ENCODE measurements around the gene FRK. TPM values are rescaled to one million over a fixed set of nuclear protein-coding genes. Genes with fewer than 3 reads are reported as not detected.

FRK gene
- total RNA-seq, 2 donors from 2014 or later = 1.4 to 2.9 TPM

DNA sequence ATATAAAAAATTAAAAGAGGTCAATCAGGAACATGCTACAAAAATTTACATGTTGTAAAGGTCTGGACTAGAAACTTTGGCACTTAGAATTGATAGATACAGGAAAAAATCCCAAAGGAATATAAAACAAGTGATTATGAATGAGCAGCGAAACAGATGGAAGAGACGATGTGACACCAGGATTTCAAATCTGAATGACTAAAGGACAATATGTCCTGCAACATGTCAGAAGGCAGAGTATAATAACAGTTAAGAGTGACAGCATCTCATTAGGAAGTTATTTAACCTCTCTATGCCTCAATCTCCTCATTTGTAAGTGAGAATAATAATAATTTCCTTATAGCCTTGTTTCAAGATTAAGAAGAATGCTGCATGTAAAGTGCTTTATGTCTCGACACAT lies 50.3 kb downstream of the FRK start:
- TF ChIP-seq, protein P1, sequence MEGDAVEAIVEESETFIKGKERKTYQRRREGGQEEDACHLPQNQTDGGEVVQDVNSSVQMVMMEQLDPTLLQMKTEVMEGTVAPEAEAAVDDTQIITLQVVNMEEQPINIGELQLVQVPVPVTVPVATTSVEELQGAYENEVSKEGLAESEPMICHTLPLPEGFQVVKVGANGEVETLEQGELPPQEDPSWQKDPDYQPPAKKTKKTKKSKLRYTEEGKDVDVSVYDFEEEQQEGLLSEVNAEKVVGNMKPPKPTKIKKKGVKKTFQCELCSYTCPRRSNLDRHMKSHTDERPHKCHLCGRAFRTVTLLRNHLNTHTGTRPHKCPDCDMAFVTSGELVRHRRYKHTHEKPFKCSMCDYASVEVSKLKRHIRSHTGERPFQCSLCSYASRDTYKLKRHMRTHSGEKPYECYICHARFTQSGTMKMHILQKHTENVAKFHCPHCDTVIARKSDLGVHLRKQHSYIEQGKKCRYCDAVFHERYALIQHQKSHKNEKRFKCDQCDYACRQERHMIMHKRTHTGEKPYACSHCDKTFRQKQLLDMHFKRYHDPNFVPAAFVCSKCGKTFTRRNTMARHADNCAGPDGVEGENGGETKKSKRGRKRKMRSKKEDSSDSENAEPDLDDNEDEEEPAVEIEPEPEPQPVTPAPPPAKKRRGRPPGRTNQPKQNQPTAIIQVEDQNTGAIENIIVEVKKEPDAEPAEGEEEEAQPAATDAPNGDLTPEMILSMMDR (conservative IDR thresholded peaks at IDR 0.05) = no peak
- H3K27me3 Mint-ChIP-seq (ENCODE audit: insufficient read depth) = no peaks in the 10 kb centered on the region
- no peak for DNase-seq

DNA sequence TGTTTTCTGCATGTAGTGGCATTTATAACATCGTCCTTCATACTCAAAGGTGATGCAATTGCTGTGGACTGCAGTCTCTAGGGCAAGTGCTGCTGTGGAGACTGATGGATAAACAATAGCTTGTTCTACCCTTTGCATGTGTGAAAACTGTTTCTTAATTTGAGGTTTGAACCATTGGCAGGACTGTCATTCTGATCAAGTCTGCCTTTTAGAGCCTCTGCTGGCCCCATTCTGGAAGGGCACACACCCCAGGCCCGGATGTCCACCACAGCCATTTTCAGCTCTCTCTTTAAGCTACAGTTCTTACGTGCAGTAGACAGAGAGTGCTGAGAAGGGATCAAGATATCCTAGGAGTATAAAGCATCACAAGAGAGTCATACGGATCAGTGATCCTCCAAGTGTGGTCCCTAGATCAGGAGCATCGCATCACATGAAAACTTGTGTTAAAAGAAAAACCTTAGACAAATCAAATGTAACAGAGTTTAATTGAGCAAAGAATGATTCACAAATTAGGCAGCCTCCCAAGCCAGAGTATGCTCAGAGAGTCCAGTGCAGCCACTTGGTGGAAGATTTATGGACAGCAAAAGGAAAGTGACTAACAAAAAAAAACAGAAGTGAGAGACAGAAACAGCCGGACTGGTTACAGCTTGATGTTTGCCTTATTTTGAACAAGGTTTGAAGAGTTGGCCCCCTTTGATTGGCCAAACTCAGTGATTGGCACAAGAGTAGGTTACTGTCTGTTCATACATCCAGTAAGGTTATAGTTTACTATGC lies 52.0 kb downstream of the FRK start:
- Mint-ChIP-seq H3K4me3 (no peak overlapping the region), H3K4me1 (peaks cover 7% of the 10 kb centered on the region), H3K9me3 (no peaks in the 10 kb centered on the region), H3K27ac (no peak overlapping the region), H3K36me3 (ENCODE audit: low read depth) (no peaks in the 10 kb centered on the region), H3K27me3 (ENCODE audit: insufficient read depth) (no peaks in the 10 kb centered on the region)
- H3K9ac ChIP-seq (ENCODE audit: extremely low read depth, low read length, poor library complexity, severe bottlenecking) = no peak overlapping the region
- DNase-seq = no peak
- no peak overlapping the region for H3K27ac ChIP-seq (ENCODE audit: low read depth, low read length)
- WGBS, 2 experiments (ENCODE audit: insufficient coverage in 1 of 2, insufficient read length in 1 of 2) = 82 to 85% methylated on average over 5 to 6 of the region's 6 CpGs
- H3K36me3 ChIP-seq (ENCODE audit: control insufficient read depth, insufficient read depth, low read length) = no peaks in the 10 kb centered on the region
- TF ChIP-seq, protein P1 (conservative IDR thresholded peaks at IDR 0.05) = no peak
- no peaks in the 10 kb centered on the region for H3K27me3 ChIP-seq (ENCODE audit: control insufficient read depth, insufficient read depth, low read length, poor library complexity, severe bottlenecking)
- H3K9me3 ChIP-seq (ENCODE audit: control insufficient read depth, low read length) = no peaks in the 10 kb centered on the region
- H3K4me3 ChIP-seq (ENCODE audit: low read length) = no peak overlapping the region
- H3K4me1 ChIP-seq (ENCODE audit: control insufficient read depth, insufficient read depth, low read length) = no peaks in the 10 kb centered on the region

More for the DNA sequence above, 50.3 kb downstream of the FRK start:
- Histone ChIP-seq H3K9ac (ENCODE audit: extremely low read depth, low read length, poor library complexity, severe bottlenecking) (no peak overlapping the region), H3K4me3 (ENCODE audit: low read length) (no peak overlapping the region), H3K9me3 (ENCODE audit: control insufficient read depth, low read length) (no peaks in the 10 kb centered on the region), H3K27ac (ENCODE audit: low read depth, low read length) (no peak overlapping the region), H3K4me1 (ENCODE audit: control insufficient read depth, insufficient read depth, low read length) (no peaks in the 10 kb centered on the region), H3K36me3 (ENCODE audit: control insufficient read depth, insufficient read depth, low read length) (no peaks in the 10 kb centered on the region), H3K27me3 (ENCODE audit: control insufficient read depth, insufficient read depth, low read length, poor library complexity, severe bottlenecking) (no peaks in the 10 kb centered on the region)
- no peaks in the 10 kb centered on the region for H3K36me3 Mint-ChIP-seq (ENCODE audit: low read depth)
- no peak overlapping the region for H3K4me3 Mint-ChIP-seq
- H3K27ac Mint-ChIP-seq = no peak overlapping the region
- H3K9me3 Mint-ChIP-seq = no peaks in the 10 kb centered on the region
- 93 to 95% methylated on average over 2 to 3 of the region's 3 CpGs for WGBS, 2 experiments (ENCODE audit: insufficient coverage in 1 of 2, insufficient read length in 1 of 2)
- H3K4me1 Mint-ChIP-seq = peaks cover 7% of the 10 kb centered on the region

DNA sequence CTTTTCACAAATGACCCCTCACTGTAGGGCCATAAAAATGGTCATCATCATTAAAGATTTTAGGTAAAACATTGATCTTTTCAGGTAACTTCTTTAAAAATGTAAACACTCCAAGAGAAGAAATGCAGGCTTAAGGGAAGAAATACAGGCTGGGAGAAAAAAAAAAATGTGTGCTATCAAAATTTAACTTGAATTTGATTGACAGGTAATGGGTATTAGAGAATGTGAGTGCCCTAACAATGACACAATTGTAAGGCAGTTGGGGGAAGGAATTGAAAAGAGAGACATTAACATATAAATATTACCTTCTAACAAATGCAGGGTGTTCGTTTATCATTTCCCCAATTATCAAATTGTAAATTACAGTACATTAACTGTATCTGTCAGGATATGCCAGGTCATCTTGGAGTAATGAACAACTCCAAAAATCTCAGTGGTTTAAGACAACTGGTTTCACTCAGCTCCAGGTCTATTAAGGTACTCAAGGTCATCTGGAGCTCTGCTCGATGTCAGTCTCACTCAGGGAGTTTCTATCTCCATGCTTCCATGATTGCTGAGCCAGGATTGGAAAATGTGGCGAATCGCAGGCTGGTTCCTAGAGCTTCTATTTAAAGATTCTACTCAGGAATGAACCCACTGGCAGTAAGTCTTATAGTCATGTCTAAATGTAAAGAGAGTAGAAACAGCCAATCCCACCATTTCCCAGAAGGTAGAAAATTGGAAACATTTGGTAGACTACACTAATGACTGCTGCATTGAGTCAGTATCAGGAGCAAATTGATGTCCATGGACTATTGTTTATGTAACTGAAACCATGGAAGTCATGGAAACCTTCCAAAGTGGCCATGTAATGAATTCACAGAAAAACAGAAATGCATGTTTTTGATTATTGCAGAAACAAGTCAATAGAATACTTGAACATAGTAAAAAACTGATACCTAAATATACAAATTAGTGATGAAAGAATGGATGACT lies 55.6 kb downstream of the FRK start:
- no peak overlapping the region for H3K4me3 ChIP-seq (ENCODE audit: low read length)
- no peaks in the 10 kb centered on the region for H3K36me3 ChIP-seq (ENCODE audit: control insufficient read depth, insufficient read depth, low read length)
- Mint-ChIP-seq H3K36me3 (ENCODE audit: low read depth) (no peaks in the 10 kb centered on the region), H3K9me3 (no peaks in the 10 kb centered on the region), H3K4me3 (no peak overlapping the region), H3K4me1 (no peaks in the 10 kb centered on the region), H3K27ac (no peak overlapping the region), H3K27me3 (ENCODE audit: insufficient read depth) (no peaks in the 10 kb centered on the region)
- TF ChIP-seq, protein P1 (conservative IDR thresholded peaks at IDR 0.05) = no peak
- H3K9ac ChIP-seq (ENCODE audit: extremely low read depth, low read length, poor library complexity, severe bottlenecking) = no peak overlapping the region
- H3K4me1 ChIP-seq (ENCODE audit: control insufficient read depth, insufficient read depth, low read length) = no peaks in the 10 kb centered on the region
- DNase-seq = no peak
- no peaks in the 10 kb centered on the region for H3K9me3 ChIP-seq (ENCODE audit: control insufficient read depth, low read length)
- H3K27me3 ChIP-seq (ENCODE audit: control insufficient read depth, insufficient read depth, low read length, poor library complexity, severe bottlenecking) = no peaks in the 10 kb centered on the region
- H3K27ac ChIP-seq (ENCODE audit: low read depth, low read length) = no peak overlapping the region
- WGBS, 2 experiments (ENCODE audit: insufficient coverage in 1 of 2, insufficient read length in 1 of 2) = 90 to 100% methylated on average over 3 to 4 of the region's 4 CpGs
